DOHH2 (cell line): ENCODE data around the gene ZBTB3.

Source experiments
- EZH2phosphoT487 ChIP-seq: fragments of 200-600 bp; sonication (generic); IDR thresholded peaks from 2 replicates; pipeline ENCODE4 v1.6.1; 2017; ENCODE audit warnings: borderline replicate concordance, mild to moderate bottlenecking, antibody characterized with exemption, low read length, moderate library complexity, mixed read lengths
- TF ChIP-seq, protein P1 (sequence below): fragments of 200-600 bp; sonication (generic); IDR thresholded peaks from one replicate; pipeline ENCODE4 v1.5.1; 2014; ENCODE audit warnings: antibody characterized with exemption, mild to moderate bottlenecking, low read depth, low read length; ENCODE audit not compliant: poor library complexity, severe bottlenecking

DNA sequence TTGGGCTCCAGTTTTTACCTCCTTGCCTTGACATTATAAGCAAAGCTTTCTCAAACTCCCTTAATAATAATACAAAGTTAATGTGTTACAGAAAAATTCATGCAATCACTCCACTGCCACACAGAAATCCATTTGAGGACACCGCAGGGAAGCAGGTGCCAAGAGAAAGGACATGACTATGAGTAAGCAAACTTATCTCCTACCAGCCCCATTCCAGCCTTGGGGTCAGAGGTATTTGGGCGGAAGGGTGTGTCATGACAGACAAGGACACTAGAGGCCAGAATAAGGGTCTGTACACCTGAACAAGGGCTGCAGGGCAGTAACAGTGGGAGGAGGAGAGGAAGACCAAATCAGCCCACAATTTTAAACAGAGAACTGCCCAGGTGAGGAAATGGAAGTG is 40.6 kb downstream of the ZBTB3 start:
- TF ChIP-seq, protein P1, sequence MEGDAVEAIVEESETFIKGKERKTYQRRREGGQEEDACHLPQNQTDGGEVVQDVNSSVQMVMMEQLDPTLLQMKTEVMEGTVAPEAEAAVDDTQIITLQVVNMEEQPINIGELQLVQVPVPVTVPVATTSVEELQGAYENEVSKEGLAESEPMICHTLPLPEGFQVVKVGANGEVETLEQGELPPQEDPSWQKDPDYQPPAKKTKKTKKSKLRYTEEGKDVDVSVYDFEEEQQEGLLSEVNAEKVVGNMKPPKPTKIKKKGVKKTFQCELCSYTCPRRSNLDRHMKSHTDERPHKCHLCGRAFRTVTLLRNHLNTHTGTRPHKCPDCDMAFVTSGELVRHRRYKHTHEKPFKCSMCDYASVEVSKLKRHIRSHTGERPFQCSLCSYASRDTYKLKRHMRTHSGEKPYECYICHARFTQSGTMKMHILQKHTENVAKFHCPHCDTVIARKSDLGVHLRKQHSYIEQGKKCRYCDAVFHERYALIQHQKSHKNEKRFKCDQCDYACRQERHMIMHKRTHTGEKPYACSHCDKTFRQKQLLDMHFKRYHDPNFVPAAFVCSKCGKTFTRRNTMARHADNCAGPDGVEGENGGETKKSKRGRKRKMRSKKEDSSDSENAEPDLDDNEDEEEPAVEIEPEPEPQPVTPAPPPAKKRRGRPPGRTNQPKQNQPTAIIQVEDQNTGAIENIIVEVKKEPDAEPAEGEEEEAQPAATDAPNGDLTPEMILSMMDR = no peak
- TF ChIP-seq EZH2phosphoT487 = no peak
